GM19438 (cell line): ENCODE measurements around the gene TSPAN5.

Source experiments
- ATAC-seq: cut with Tn5 transposase; IDR thresholded peaks from one replicate; pipeline ENCODE4 v1.9.1; 2021; ENCODE audit warnings: low read depth; ENCODE audit not compliant: unreplicated experiment

Gene TSPAN5

GRCh38 chr4:98601708-98602107, 56.7 kb downstream of the TSPAN5 start:
- no peak for ATAC-seq

- no peak for ATAC-seq
Measured at GRCh38 chr4:98599617-98600205, 58.7 kb downstream of the TSPAN5 start.

- no peak for ATAC-seq
Measured at GRCh38 chr4:98586962-98587354, 71.5 kb downstream of the TSPAN5 start.

GRCh38 chr4:98586291-98586961, 72.0 kb downstream of the TSPAN5 start:
- no peak for ATAC-seq

GRCh38 chr4:98585596-98585995, 72.8 kb downstream of the TSPAN5 start:
- no peak for ATAC-seq

GRCh38 chr4:98584265-98584664, 74.1 kb downstream of the TSPAN5 start:
- no peak for ATAC-seq

- no peak for ATAC-seq
Measured at GRCh38 chr4:98583265-98583664, 75.1 kb downstream of the TSPAN5 start.

GRCh38 chr4:98581126-98581525, 77.3 kb downstream of the TSPAN5 start:
- no peak for ATAC-seq

- no peak for ATAC-seq
Measured at GRCh38 chr4:98577956-98578355, 80.5 kb downstream of the TSPAN5 start.

- no peak for ATAC-seq
Measured at GRCh38 chr4:98574816-98575215, 83.6 kb downstream of the TSPAN5 start.

- ATAC-seq: no peak
Measured at GRCh38 chr4:98573791-98574190, 84.6 kb downstream of the TSPAN5 start.

GRCh38 chr4:98572697-98573096, 85.7 kb downstream of the TSPAN5 start:
- no peak for ATAC-seq

GRCh38 chr4:98571161-98571786, 87.1 kb downstream of the TSPAN5 start:
- ATAC-seq: no peak

GRCh38 chr4:98570151-98570797, 88.1 kb downstream of the TSPAN5 start:
- ATAC-seq: no peak

GRCh38 chr4:98568941-98569663, 89.3 kb downstream of the TSPAN5 start:
- ATAC-seq: no peak

GRCh38 chr4:98567611-98568010, 90.8 kb downstream of the TSPAN5 start:
- ATAC-seq: no peak

- no peak for ATAC-seq
Measured at GRCh38 chr4:98566361-98567008, 91.9 kb downstream of the TSPAN5 start.

- no peak for ATAC-seq
Measured at GRCh38 chr4:98565681-98566301, 92.6 kb downstream of the TSPAN5 start.

GRCh38 chr4:98564852-98565251, 93.6 kb downstream of the TSPAN5 start:
- no peak for ATAC-seq

- no peak for ATAC-seq
Measured at GRCh38 chr4:98560321-98560720, 98.1 kb downstream of the TSPAN5 start.
